D721Med (cell line): ENCODE data around the gene RGS6.

Source experiments
- DNase-seq: peaks from one replicate; pipeline ENCODE4 v3.0.0; 2011; ENCODE audit warnings: low spot score; ENCODE audit not compliant: insufficient read length
- FAIRE-seq: peaks from 2 replicates; lab custom pipeline; 2011; peaks lifted over from hg19 to GRCh38; lab: Jason Lieb, UNC
- TF ChIP-seq, protein P1 (sequence below): IDR thresholded peaks from 2 replicates; pipeline ENCODE4 v1.5.1; 2012; ENCODE audit warnings: mild to moderate bottlenecking, control low read depth; ENCODE audit not compliant: insufficient read depth; ENCODE audit errors: missing control alignments

RGS6 gene

DNA sequence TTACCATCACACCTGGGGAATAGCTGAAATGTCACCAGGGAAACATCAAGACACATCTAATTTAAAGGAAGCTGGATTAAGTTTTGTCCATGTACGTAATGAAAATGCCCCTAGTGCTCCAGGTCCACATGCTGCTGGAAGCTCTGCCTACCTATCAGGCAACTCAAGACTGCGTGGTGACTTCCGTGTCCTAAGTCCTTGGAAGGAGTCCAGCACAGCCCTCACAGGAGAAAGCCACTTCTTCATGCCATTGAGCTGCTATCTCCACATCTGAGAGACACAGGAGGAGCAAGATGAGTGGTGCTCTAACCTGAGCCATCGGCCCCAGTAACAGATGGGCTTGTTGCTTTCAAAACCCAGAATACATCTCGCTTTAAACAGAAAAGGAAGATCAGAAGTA is 645.3 kb downstream of the RGS6 start:
- FAIRE-seq (no peak), DNase-seq (no peak)
- TF ChIP-seq, protein P1, sequence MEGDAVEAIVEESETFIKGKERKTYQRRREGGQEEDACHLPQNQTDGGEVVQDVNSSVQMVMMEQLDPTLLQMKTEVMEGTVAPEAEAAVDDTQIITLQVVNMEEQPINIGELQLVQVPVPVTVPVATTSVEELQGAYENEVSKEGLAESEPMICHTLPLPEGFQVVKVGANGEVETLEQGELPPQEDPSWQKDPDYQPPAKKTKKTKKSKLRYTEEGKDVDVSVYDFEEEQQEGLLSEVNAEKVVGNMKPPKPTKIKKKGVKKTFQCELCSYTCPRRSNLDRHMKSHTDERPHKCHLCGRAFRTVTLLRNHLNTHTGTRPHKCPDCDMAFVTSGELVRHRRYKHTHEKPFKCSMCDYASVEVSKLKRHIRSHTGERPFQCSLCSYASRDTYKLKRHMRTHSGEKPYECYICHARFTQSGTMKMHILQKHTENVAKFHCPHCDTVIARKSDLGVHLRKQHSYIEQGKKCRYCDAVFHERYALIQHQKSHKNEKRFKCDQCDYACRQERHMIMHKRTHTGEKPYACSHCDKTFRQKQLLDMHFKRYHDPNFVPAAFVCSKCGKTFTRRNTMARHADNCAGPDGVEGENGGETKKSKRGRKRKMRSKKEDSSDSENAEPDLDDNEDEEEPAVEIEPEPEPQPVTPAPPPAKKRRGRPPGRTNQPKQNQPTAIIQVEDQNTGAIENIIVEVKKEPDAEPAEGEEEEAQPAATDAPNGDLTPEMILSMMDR, result no peak

DNA sequence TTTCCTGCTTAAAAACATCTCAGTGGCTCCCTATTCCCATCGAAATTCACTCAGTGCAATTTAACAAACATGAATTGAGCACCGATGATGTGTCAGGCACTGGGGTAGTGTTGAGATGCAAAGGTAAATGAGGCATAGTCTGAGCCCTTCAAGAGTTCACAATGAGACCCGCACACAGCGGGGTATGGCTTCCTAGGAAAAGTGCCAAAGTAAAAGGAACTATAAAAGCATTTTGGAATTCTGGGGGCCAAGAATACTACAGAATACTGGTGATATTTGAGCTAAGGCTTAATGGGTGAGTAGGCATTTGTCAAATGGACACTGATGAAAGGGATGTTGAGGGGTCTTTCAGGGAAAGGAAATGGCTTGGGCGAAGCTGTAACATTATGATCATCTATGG is 646.3 kb downstream of the RGS6 start:
- FAIRE-seq (no peak), DNase-seq (no peak)
- TF ChIP-seq, protein P1, result no peak

DNA sequence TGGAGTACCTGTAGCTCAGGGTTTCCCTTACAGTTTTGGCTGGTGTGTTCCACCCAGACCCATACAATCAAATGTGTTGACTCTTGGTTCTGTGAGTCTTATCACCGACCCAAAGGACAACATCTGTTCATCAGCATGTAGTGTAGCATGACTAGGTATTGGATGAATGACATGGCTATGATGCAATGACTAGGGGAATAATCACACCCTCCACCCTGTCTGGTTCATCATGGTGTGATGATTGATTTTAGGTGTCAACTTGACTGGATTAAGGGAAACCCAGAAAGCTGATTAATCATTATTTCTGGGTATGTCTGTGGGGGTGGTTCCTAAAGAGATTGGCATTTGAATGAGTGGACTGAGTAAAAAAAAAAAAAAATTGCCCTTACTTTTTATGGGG is 650.4 kb downstream of the RGS6 start:
- DNase-seq (no peak), FAIRE-seq (no peak)

DNA sequence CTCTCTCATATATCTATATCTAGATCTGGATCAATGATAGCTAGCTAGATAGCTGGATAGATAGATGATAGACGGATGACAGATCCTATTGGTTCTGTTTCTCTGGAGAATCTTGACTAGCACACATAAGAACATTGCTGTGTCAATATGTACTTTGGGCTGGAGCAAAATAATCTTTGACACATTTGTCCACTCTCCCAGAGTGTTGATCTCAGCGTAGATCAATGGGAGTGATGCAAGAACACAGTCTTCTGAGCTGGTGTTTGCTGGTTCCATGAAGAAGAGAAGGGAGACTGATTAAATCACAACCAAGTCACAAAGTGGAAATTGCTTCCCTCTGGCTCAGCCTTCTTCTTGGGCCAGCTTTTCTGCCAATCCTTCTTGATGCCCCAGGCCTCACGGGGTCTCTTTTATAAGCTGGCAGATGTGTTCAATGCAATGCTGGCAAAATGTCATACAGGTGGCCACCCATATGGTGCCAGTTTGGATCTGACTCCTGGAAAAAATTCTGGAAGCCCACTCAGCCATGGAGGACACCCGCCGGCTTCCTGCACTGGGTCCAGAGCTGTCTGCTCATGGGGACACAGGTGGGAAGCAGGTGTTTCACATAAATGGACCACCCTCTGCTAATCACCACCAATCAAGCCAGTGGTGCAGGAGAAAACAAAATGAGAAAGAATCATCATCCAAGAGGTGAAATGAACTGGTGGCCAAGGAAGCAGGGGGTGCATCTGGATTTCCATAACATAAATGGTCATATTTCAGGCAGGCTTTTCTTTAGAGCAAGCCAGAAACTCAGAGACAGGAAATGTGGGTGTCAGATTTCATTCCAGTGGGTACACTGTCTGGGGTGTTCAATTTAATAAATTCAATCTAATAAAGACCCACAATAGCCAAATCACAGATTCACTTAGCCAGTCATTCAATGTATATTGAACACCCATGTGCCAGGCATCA is 651.4 kb downstream of the RGS6 start:
- TF ChIP-seq, protein P1, result no peak
- DNase-seq (no peak), FAIRE-seq (no peak)

More for the DNA sequence above, 650.4 kb downstream of the RGS6 start:
- TF ChIP-seq, protein P1, result no peak

DNA sequence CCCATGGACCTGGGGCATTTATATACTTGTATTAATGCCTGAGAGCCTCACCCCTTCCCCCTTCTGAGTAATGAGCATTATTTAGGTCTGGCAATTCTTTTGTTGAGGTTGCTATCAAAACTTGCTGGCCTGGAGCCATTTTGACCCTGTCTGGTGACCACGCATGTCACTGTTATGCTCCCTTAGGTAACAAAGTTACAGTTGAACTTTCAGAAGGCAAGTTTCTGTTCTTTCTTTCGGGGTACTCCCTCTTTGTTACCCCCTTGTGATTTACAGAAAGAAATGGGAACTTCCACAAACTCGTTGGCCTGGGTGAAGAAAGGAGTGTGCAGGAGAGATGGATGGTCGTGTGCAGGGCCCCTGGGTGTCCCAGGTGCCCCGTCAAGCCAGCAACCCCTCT is 656.3 kb downstream of the RGS6 start:
- no peak for FAIRE-seq
- TF ChIP-seq, protein P1, result no peak

DNA sequence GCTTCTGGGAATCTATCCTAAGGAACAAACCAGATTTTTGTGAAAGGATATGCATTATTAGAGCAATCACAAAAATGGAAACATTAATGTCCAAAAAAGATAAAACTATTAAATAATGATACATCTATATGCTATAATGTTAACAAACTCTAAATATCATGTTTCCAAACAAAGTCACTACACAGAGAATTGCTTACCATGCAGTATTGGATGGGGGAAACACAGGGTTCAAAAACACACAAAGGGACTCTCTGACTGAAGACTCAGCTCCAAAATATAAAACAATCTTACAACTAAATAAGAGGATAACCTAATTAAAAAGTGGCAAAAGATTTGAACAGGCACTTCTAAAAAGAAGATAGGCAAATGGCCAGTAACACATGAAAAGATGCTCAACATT is 657.4 kb downstream of the RGS6 start:
- DNase-seq (no peak), FAIRE-seq (no peak)
- TF ChIP-seq, protein P1, result no peak

More for the DNA sequence above, 656.3 kb downstream of the RGS6 start:
- DNase-seq, result no peak

DNA sequence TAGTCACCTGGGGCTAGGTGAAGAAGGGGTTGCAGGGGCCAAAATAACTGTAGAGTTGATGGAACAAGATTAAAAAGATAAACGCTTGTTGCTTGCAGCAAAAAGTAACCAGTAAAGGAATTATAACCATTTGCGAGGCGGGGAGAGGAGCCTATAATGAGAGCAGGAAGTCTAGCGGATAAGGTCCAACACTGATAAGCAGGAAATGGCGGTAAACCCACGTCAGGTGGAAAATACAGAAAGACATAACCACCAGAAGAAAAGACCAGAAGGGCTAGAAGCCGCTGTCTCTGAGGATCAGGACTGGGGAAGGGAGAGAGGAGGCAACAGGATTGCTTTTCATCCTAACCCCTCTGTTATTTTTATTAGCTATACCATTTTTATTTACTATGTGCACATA is 658.3 kb downstream of the RGS6 start:
- no peak for DNase-seq
- no peak for FAIRE-seq
- TF ChIP-seq, protein P1, result no peak
